A549 (cell line): ENCODE data around the gene AMZ2.
"Not testable (repeated sequence)": the region's sequence is repeated elsewhere in the genome, so short reads cannot be mapped to it uniquely, and the experiment has no call there.

Source experiments
- CHD4 ChIP-seq: fragments of 200-600 bp; sonication (generic); IDR thresholded peaks from 2 replicates; pipeline ENCODE4 v1.6.1; 2016; ENCODE audit warnings: antibody characterized with exemption, mild to moderate bottlenecking, borderline replicate concordance
- EHF ChIP-seq: fragments of 250-450 bp; sonication (Bioruptor Pico); IDR thresholded peaks from 2 replicates; pipeline ENCODE4 v1.5.0; 2020; ENCODE audit warnings: mild to moderate bottlenecking
- EP300 ChIP-seq, 2 experiments: fragments of >200 bp; sonication (Bioruptor Twin); formaldehyde crosslinking; IDR thresholded peaks; 2 replicates in 1 of 2; 3 replicates in 1 of 2; pipeline ENCODE4 v1.6.1; 2016 to 2017
- POLR2A ChIP-seq: IDR thresholded peaks from 2 replicates; pipeline ENCODE4 v1.6.1; 2012; ENCODE audit warnings: mild to moderate bottlenecking, low read length
- SREBF2 ChIP-seq: fragments of 450-650 bp; IDR thresholded peaks from 2 replicates; pipeline ENCODE4 v1.6.1; 2014; ENCODE audit warnings: mild to moderate bottlenecking, moderate library complexity
- TF ChIP-seq, protein P1 (sequence below): fragments of >200 bp; sonication (Bioruptor Twin); formaldehyde crosslinking; IDR thresholded peaks from 3 replicates; pipeline ENCODE4 v1.5.1; 2016
- TF ChIP-seq, protein P2 (sequence below): fragments of 150-350 bp; IDR thresholded peaks from 2 replicates; pipeline ENCODE4 v1.6.1; 2014; ENCODE audit warnings: low read depth, mild to moderate bottlenecking, low read length
- TF ChIP-seq, protein P3 (sequence below): fragments of 200-600 bp; sonication (generic); IDR thresholded peaks from 2 replicates; pipeline ENCODE4 v1.6.1; 2016; ENCODE audit warnings: antibody characterized with exemption, mild to moderate bottlenecking, moderate library complexity
- TF ChIP-seq, protein P4 (sequence below): IDR thresholded peaks from 2 replicates; pipeline ENCODE4 v1.6.1; 2012; ENCODE audit warnings: low read depth, borderline replicate concordance

DNA sequence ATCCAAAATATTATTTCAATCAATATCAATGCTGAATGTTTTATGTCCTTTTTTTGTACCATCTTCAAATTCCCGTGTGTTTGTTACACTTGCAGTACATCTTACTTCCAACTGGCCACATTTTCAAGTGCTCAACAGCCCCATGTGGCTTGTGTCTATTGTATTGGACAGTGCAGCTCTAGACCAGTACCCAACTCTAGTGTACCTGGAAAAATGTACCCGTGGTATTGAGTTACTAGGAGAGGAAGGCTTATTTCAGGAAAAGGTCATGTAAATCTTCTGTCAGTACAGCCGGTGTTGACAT is 11.8 kb downstream of the AMZ2 start:
- TF ChIP-seq SREBF2; CHD4; EP300 (IDR thresholded peaks at IDR 0.05); POLR2A; EHF (CRISPR knock-in tag): not testable (repeated sequence)
- TF ChIP-seq, protein P1, sequence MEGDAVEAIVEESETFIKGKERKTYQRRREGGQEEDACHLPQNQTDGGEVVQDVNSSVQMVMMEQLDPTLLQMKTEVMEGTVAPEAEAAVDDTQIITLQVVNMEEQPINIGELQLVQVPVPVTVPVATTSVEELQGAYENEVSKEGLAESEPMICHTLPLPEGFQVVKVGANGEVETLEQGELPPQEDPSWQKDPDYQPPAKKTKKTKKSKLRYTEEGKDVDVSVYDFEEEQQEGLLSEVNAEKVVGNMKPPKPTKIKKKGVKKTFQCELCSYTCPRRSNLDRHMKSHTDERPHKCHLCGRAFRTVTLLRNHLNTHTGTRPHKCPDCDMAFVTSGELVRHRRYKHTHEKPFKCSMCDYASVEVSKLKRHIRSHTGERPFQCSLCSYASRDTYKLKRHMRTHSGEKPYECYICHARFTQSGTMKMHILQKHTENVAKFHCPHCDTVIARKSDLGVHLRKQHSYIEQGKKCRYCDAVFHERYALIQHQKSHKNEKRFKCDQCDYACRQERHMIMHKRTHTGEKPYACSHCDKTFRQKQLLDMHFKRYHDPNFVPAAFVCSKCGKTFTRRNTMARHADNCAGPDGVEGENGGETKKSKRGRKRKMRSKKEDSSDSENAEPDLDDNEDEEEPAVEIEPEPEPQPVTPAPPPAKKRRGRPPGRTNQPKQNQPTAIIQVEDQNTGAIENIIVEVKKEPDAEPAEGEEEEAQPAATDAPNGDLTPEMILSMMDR = not testable (repeated sequence)
- TF ChIP-seq, protein P2, sequence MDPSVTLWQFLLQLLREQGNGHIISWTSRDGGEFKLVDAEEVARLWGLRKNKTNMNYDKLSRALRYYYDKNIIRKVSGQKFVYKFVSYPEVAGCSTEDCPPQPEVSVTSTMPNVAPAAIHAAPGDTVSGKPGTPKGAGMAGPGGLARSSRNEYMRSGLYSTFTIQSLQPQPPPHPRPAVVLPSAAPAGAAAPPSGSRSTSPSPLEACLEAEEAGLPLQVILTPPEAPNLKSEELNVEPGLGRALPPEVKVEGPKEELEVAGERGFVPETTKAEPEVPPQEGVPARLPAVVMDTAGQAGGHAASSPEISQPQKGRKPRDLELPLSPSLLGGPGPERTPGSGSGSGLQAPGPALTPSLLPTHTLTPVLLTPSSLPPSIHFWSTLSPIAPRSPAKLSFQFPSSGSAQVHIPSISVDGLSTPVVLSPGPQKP = not testable (repeated sequence)
- TF ChIP-seq, protein P3, sequence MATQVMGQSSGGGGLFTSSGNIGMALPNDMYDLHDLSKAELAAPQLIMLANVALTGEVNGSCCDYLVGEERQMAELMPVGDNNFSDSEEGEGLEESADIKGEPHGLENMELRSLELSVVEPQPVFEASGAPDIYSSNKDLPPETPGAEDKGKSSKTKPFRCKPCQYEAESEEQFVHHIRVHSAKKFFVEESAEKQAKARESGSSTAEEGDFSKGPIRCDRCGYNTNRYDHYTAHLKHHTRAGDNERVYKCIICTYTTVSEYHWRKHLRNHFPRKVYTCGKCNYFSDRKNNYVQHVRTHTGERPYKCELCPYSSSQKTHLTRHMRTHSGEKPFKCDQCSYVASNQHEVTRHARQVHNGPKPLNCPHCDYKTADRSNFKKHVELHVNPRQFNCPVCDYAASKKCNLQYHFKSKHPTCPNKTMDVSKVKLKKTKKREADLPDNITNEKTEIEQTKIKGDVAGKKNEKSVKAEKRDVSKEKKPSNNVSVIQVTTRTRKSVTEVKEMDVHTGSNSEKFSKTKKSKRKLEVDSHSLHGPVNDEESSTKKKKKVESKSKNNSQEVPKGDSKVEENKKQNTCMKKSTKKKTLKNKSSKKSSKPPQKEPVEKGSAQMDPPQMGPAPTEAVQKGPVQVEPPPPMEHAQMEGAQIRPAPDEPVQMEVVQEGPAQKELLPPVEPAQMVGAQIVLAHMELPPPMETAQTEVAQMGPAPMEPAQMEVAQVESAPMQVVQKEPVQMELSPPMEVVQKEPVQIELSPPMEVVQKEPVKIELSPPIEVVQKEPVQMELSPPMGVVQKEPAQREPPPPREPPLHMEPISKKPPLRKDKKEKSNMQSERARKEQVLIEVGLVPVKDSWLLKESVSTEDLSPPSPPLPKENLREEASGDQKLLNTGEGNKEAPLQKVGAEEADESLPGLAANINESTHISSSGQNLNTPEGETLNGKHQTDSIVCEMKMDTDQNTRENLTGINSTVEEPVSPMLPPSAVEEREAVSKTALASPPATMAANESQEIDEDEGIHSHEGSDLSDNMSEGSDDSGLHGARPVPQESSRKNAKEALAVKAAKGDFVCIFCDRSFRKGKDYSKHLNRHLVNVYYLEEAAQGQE = not testable (repeated sequence)
- TF ChIP-seq, protein P4, sequence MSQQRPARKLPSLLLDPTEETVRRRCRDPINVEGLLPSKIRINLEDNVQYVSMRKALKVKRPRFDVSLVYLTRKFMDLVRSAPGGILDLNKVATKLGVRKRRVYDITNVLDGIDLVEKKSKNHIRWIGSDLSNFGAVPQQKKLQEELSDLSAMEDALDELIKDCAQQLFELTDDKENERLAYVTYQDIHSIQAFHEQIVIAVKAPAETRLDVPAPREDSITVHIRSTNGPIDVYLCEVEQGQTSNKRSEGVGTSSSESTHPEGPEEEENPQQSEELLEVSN = not testable (repeated sequence)
